Measurements from ENCODE around the gene GPHN.
"Not testable (repeated sequence)": the region's sequence is repeated elsewhere in the genome, so short reads cannot be mapped to it uniquely, and the experiment has no call there.

Gene GPHN

DNA sequence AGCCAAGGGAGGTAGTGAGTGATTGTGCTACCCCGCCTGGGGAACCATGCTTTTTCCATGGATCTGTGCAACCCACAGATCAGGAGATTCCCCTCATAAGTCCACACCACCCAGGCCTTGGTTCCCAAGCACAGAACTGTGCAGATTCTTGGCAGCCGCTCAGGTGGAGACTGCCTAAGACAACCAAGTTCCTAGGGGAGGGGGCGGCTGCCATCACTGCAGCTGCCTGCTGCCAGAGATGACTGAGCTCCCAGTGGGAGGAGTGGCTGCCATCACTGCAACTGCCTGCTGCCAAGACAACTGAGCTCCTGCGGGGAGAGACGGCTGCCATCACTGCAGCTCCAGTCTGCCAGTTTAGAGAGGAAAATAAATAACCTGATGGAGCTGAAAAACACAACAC, 542.9 kb downstream of the GPHN start:
- H3K4me3 ChIP-seq (ENCODE audit: low read depth, low read length) = no peak overlapping the region
- DNase-seq (ENCODE audit: low read depth) = no peak
- no peak for TF ChIP-seq POLR2A (IDR thresholded peaks at IDR 0.05; ENCODE audit: extremely low read depth, insufficient read length)
- no peak for TF ChIP-seq MAX (IDR thresholded peaks at IDR 0.05; ENCODE audit: low read depth, low read length)
- TF ChIP-seq, protein P1, sequence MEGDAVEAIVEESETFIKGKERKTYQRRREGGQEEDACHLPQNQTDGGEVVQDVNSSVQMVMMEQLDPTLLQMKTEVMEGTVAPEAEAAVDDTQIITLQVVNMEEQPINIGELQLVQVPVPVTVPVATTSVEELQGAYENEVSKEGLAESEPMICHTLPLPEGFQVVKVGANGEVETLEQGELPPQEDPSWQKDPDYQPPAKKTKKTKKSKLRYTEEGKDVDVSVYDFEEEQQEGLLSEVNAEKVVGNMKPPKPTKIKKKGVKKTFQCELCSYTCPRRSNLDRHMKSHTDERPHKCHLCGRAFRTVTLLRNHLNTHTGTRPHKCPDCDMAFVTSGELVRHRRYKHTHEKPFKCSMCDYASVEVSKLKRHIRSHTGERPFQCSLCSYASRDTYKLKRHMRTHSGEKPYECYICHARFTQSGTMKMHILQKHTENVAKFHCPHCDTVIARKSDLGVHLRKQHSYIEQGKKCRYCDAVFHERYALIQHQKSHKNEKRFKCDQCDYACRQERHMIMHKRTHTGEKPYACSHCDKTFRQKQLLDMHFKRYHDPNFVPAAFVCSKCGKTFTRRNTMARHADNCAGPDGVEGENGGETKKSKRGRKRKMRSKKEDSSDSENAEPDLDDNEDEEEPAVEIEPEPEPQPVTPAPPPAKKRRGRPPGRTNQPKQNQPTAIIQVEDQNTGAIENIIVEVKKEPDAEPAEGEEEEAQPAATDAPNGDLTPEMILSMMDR (IDR thresholded peaks at IDR 0.05; ENCODE audit: low read depth, low read length) = no peak
- no peak for TF ChIP-seq MYC (IDR thresholded peaks at IDR 0.05; ENCODE audit: low read depth, low read length)

GRCh38 chr14:67056684-67057083, 548.7 kb downstream of the GPHN start:
- DNase-seq (ENCODE audit: low read depth) = no peak
- TF ChIP-seq POLR2A (IDR thresholded peaks at IDR 0.05; ENCODE audit: extremely low read depth, insufficient read length) (no peak), MYC (IDR thresholded peaks at IDR 0.05; ENCODE audit: low read depth, low read length) (no peak), MAX (IDR thresholded peaks at IDR 0.05; ENCODE audit: low read depth, low read length) (no peak)
- TF ChIP-seq, protein P1 (IDR thresholded peaks at IDR 0.05; ENCODE audit: low read depth, low read length) = no peak
- H3K4me3 ChIP-seq (ENCODE audit: low read depth, low read length) = no peak overlapping the region

GRCh38 chr14:67059596-67059995, 551.6 kb downstream of the GPHN start:
- no peak overlapping the region for H3K4me3 ChIP-seq (ENCODE audit: low read depth, low read length)
- DNase-seq (ENCODE audit: low read depth) = no peak
- no peak for TF ChIP-seq MYC (IDR thresholded peaks at IDR 0.05; ENCODE audit: low read depth, low read length)
- no peak for TF ChIP-seq MAX (IDR thresholded peaks at IDR 0.05; ENCODE audit: low read depth, low read length)
- no peak for TF ChIP-seq POLR2A (IDR thresholded peaks at IDR 0.05; ENCODE audit: extremely low read depth, insufficient read length)
- TF ChIP-seq, protein P1 (IDR thresholded peaks at IDR 0.05; ENCODE audit: low read depth, low read length) = no peak

- TF ChIP-seq POLR2A (IDR thresholded peaks at IDR 0.05; ENCODE audit: extremely low read depth, insufficient read length) (no peak), MYC (IDR thresholded peaks at IDR 0.05; ENCODE audit: low read depth, low read length) (no peak), MAX (IDR thresholded peaks at IDR 0.05; ENCODE audit: low read depth, low read length) (no peak)
- TF ChIP-seq, protein P1 (IDR thresholded peaks at IDR 0.05; ENCODE audit: low read depth, low read length) = no peak
- H3K4me3 ChIP-seq (ENCODE audit: low read depth, low read length) = no peak overlapping the region
- DNase-seq (ENCODE audit: low read depth) = no peak
Measured at GRCh38 chr14:67060546-67060945, 552.6 kb downstream of the GPHN start.

DNA sequence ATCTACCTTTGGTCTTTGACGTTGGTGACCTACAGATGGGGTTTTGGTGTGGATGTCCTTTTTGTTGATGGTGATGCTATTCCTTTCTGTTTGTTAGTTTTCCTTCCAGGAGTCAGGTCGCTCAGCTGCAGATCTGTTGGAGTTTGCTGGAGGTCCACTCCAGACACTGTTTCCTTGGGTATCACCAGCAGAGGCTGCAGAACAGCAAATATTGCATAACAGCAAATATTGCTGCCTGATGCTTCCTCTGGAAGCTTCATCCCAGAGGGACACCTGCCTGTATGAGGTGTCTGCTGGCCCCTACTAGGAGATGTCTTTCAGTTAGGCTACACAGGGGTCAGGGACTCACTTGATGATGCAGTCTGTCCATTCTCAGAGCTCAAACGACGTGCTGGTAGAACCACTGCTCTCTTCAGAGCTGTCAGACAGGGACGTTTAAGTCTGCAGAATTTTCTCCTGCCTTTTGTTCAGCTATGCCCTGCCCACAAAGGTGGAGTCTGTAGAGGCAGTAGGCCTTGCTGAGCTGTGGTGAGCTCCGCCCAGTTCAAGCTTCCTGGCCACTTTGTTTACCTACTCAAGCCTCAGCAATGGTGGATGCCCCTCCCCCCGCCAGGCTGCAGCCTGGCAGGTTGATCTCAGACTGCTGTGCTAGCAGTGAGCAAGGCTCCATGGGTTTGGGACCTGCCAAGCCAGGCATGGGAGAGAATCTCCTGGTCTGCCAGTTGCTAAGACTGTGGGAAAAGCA, 559.3 kb downstream of the GPHN start:
- not testable (repeated sequence) for DNase-seq (ENCODE audit: low read depth); H3K4me3 ChIP-seq (ENCODE audit: low read depth, low read length)

GRCh38 chr14:67068251-67068650, 560.3 kb downstream of the GPHN start:
- no peak for DNase-seq (ENCODE audit: low read depth)
- TF ChIP-seq, protein P1 (IDR thresholded peaks at IDR 0.05; ENCODE audit: low read depth, low read length) = no peak
- no peak for TF ChIP-seq MAX (IDR thresholded peaks at IDR 0.05; ENCODE audit: low read depth, low read length)
- no peak for TF ChIP-seq POLR2A (IDR thresholded peaks at IDR 0.05; ENCODE audit: extremely low read depth, insufficient read length)
- TF ChIP-seq MYC (IDR thresholded peaks at IDR 0.05; ENCODE audit: low read depth, low read length) = no peak
- H3K4me3 ChIP-seq (ENCODE audit: low read depth, low read length) = no peak overlapping the region
